ENCODE measurements around the gene TPRA1.

DNA sequence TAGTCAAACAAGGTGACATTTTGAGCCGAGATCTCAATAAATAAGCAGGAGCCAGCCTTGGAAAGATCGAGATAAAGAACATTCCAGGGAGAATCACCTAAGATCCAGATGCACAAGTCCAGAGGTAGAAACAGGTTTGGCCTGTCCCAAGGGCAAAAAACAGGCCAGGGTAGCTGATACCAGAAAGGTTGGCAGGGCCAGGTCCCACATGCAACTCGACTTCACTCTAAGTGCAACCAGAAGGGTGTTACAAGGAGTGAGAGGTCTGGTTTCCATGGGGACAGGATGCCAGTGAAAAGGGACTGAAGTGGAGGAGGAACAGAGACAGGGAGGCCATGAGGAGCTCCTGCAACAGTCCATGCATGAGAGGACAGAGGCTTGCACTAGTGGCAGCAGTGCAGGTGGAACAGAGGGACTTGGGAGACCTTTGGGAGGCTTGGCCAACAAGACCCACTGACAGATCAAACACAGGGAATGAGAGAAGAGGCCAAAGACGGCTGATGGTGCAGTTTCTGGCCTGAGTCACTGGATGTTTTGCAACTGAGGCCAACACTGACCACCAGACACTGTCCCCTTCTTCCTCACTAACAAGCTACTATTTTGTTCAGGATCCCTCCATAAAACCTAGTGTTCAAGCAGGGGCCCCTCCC lies 5.2 kb downstream of the TPRA1 start:
- TF ChIP-seq, protein P1, sequence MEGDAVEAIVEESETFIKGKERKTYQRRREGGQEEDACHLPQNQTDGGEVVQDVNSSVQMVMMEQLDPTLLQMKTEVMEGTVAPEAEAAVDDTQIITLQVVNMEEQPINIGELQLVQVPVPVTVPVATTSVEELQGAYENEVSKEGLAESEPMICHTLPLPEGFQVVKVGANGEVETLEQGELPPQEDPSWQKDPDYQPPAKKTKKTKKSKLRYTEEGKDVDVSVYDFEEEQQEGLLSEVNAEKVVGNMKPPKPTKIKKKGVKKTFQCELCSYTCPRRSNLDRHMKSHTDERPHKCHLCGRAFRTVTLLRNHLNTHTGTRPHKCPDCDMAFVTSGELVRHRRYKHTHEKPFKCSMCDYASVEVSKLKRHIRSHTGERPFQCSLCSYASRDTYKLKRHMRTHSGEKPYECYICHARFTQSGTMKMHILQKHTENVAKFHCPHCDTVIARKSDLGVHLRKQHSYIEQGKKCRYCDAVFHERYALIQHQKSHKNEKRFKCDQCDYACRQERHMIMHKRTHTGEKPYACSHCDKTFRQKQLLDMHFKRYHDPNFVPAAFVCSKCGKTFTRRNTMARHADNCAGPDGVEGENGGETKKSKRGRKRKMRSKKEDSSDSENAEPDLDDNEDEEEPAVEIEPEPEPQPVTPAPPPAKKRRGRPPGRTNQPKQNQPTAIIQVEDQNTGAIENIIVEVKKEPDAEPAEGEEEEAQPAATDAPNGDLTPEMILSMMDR (IDR thresholded peaks at IDR 0.05) = no peak
- TF ChIP-seq IRF2 (CRISPR knock-in tag; IDR thresholded peaks at IDR 0.05; ENCODE audit: borderline replicate concordance, low read depth) (no peak), NFE2L1 (CRISPR knock-in tag; IDR thresholded peaks at IDR 0.05) (no peak), CREB1 (CRISPR knock-in tag; IDR thresholded peaks at IDR 0.05) (no peak), TP53 (CRISPR knock-in tag; IDR thresholded peaks at IDR 0.05) (no peak)
- TF ChIP-seq, protein P2, sequence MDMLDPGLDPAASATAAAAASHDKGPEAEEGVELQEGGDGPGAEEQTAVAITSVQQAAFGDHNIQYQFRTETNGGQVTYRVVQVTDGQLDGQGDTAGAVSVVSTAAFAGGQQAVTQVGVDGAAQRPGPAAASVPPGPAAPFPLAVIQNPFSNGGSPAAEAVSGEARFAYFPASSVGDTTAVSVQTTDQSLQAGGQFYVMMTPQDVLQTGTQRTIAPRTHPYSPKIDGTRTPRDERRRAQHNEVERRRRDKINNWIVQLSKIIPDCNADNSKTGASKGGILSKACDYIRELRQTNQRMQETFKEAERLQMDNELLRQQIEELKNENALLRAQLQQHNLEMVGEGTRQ (CRISPR knock-in tag; IDR thresholded peaks at IDR 0.05) = no peak
- TF ChIP-seq, protein P3, sequence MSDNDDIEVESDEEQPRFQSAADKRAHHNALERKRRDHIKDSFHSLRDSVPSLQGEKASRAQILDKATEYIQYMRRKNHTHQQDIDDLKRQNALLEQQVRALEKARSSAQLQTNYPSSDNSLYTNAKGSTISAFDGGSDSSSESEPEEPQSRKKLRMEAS (CRISPR knock-in tag; IDR thresholded peaks at IDR 0.05) = no peak
- TF ChIP-seq, protein P4, sequence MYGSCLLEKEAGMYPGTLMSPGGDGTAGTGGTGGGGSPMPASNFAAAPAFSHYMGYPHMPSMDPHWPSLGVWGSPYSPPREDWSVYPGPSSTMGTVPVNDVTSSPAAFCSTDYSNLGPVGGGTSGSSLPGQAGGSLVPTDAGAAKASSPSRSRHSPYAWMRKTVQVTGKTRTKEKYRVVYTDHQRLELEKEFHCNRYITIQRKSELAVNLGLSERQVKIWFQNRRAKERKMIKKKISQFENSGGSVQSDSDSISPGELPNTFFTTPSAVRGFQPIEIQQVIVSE (CRISPR knock-in tag; IDR thresholded peaks at IDR 0.05; ENCODE audit: borderline replicate concordance) = no peak
- TF ChIP-seq, protein P5, sequence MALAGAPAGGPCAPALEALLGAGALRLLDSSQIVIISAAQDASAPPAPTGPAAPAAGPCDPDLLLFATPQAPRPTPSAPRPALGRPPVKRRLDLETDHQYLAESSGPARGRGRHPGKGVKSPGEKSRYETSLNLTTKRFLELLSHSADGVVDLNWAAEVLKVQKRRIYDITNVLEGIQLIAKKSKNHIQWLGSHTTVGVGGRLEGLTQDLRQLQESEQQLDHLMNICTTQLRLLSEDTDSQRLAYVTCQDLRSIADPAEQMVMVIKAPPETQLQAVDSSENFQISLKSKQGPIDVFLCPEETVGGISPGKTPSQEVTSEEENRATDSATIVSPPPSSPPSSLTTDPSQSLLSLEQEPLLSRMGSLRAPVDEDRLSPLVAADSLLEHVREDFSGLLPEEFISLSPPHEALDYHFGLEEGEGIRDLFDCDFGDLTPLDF (CRISPR knock-in tag; IDR thresholded peaks at IDR 0.05) = no peak
- TF ChIP-seq, protein P6, sequence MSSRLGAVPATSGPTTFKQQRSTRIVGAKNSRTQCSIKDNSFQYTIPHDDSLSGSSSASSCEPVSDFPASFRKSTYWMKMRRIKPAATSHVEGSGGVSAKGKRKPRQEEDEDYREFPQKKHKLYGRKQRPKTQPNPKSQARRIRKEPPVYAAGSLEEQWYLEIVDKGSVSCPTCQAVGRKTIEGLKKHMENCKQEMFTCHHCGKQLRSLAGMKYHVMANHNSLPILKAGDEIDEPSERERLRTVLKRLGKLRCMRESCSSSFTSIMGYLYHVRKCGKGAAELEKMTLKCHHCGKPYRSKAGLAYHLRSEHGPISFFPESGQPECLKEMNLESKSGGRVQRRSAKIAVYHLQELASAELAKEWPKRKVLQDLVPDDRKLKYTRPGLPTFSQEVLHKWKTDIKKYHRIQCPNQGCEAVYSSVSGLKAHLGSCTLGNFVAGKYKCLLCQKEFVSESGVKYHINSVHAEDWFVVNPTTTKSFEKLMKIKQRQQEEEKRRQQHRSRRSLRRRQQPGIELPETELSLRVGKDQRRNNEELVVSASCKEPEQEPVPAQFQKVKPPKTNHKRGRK (CRISPR knock-in tag; IDR thresholded peaks at IDR 0.05; ENCODE audit: borderline replicate concordance) = no peak
